Camera-type eye (tissue), 1 donor: ENCODE data around the gene RAB32. TPM values are rescaled to one million over a fixed set of nuclear protein-coding genes. Genes with fewer than 3 reads are reported as not detected.

Experiments
- total RNA-seq: library from RNA; depleted of rRNA; stranded (reverse); fragments of >200 nt; gene quantifications from one replicate; pipeline ENCODE4 v1.2.3, GENCODE V29; 2014

Gene RAB32
- 18.5 TPM for total RNA-seq

DNA sequence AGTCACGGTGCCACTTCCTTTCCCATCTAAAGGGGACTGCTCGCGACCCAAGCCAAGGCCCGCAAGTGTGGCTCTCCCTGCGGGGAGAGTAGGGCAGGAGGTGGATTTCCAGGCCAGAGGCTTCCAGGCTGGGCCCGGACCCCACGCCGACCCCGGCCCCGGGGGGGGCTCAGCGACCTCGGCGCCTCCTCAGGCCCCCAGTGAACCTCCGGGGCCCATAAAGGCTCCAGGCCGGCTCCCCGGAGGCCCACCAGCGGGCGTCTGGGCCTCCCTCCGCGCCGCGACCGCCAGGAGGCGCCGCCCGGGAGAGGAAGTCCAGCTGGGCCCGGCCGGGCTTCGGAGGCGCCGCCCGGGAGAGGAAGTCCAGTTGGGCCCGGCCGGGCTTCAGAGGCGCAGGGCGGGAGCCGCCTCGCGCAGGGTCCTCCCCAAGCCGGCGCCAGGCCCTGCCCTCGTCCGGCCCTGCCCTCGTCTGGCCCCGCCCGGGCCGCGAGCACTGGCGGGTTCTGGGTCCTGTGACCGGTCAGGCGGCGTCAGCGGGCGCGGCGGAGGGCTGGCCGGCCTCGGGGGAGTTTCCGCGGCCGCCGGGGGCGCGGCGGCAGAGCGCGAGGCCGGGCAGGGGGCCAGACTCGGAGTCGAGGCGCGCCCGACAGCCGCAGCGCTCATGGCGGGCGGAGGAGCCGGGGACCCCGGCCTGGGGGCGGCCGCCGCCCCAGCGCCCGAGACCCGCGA lies at the start of gene RAB32:
Gene RAB32, plus strand, starts transcription at position 623 of the 729 bp plus-strand sequence. Its CDS starts 39 bp downstream, at position 662.

DNA sequence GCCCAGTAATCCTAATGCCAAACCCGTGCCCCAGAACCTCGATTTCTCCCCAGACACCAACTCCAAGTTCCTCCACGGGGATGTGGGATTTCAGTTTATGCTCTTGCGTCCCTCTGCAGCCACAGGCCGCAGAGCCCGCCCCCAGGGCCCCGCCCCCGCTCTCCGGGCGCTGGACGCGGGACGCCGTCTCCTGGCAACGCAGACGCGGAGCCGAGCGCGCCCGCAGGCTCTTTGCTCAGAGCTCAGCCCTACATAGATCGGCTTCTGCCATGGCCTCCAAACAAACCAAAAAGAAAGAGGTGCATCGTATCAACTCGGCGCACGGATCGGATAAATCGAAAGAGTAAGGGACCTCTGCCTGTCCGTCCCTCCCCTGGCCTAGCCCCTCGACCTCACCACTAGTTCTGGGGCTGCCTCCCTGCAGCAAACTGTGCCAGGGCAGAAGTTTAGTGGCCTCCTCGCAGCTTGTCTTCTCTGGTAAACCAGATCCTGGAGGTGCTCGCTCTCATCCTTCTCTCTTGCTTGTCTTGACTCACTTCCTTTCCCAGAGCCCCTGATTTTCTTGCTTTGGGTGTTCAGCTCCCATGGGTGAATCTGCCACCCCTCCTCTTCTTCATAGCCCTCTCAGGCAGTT lies 55.3 kb downstream of the RAB32 start, which contains the start of gene ADGB:
Gene ADGB, plus strand, starts transcription at position 201 of the 634 bp plus-strand sequence. Its CDS starts 69 bp downstream, at position 270.

Other genes starting within 250 kb of the RAB32 start
- 3.1 TPM for gene ADGB, start 55.1 kb downstream of the RAB32 start, total RNA-seq